NCI-H1092 (cell line): ENCODE measurements around the gene PAOX.
"Not testable (repeated sequence)": the region's sequence is repeated elsewhere in the genome, so short reads cannot be mapped to it uniquely, and the experiment has no call there.

ENCODE experiments used
- DNase-seq: peaks from one replicate; lab custom pipeline; 2025; lab: John Stamatoyannopoulos, UW

The PAOX gene

DNA sequence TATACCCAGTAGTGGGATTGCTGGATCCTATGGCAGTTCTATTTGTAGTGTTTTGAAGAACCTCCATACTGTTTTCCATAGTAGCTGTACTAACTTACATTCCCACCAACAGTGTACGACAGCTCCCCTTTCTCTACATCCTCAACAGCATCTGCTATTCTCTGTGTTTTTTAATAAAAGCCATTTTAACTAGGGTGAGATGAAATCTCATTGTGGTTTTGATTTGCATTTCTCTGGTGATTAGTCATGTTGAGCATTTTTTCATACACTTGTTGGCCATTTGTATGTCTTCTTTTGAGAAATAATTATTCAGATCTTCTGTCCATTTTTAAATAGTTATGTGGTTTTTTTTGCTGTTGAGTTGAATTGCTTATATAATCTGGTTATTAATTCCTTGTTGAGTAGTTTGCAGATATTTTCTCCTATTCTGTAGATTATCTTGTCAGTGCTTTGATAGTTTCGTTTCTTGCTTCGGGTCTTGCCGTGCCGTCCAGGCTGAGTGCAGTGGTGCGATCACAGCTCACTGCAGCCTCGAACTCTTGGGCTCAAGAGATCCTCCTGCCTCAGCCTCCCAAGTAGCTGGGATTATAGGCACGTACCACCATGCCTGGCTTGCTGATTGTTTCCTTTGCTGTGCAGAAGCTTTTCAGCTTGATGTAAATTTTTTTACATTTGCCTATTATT is 26.9 kb downstream of the PAOX start:
- DNase-seq = no peak

DNA sequence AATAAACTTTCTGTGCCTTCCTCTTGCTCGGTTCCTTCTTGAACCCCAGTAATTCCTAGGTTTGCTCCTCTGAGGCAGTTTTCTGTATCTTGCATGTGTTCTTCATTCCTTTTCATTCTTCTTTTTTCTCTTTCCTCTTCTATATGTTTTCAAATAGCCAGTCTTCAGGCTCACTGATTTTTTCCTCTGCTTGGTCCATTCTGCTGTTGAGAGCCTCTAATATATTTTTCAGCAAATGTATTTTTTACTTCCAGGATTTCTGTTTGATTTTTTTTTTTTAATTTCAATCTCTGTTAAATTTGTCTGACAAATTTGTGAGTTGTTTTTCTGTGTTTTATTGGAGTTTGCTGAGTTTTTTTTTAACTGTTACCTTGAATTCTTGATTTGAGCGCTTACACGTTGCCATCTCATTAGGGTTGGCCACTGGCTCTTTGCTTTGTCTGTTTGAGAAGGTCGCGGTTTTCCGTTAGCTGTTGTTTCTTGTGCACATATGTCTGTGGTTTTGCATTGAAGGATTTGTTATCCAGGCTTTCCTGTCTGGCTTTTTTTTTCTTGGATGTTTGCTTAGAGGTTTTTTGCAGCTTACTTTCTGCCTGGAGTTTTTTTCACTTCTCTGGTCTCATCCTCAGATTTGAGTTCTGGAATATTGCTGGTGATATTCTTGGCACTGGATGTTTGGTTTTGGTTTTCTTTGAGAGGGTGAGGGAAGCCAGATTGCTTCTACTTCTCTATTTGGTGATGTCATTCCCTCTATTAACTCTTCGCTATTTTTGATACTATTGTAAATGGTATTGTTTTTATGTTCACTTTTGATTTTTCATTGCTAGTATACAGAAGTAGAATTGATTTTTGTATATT is 32.7 kb downstream of the PAOX start:
- no peak for DNase-seq

DNA sequence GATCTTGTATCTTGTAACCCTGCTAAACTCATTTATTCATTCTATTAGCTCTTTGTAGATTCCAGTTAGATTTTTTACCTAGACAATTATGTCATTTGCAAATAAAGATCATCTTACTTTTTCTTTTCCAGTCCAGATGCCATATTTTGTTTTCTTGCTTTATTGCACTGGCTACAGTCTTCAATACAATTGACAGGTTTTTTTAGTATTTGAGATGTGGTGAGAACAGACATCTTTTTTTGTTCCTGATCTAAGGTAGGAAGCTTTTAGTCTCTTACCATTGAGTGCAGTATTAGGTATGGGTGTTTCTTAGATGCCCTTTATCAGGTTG is 33.3 kb downstream of the PAOX start:
- DNase-seq = no peak

DNA sequence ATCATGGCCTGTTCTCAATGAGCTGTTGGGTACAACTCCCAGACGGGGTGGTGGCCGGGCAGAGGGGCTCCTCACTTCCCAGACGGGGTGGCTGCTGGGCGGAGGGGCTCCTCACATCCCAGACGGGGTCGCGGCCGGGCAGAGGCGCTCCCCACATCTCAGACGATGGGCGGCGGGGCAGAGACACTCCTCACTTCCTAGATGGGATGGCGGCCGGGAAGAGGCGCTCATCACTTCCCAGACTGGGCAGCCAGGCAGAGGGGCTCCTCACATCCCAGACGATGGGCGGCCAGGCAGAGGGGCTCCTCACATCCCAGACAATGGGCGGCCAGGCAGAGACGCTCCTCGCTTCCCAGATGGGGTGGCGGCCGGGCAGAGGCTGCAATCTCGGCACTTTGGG is 35.3 kb downstream of the PAOX start:
- DNase-seq = not testable (repeated sequence)

DNA sequence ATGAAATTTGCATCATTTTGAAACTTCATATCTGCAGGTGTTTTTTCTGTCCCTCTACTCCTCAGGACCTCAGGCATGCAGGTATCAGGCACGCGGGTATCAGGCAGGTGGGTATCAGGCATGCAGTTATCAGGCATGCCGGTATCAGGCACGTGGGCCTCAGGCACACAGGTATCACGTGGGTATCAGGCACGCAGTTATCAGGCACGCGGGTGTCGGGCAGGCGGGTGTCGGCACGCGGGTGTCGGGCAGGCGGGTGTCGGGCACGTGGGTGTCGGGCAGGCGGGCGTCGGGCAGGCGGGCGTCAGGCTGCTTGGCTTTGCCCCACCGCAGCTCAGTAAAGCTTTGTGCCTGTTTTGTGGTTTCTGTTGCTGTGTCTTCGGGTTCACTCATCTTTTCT is 36.7 kb downstream of the PAOX start:
- DNase-seq = no peak

DNA sequence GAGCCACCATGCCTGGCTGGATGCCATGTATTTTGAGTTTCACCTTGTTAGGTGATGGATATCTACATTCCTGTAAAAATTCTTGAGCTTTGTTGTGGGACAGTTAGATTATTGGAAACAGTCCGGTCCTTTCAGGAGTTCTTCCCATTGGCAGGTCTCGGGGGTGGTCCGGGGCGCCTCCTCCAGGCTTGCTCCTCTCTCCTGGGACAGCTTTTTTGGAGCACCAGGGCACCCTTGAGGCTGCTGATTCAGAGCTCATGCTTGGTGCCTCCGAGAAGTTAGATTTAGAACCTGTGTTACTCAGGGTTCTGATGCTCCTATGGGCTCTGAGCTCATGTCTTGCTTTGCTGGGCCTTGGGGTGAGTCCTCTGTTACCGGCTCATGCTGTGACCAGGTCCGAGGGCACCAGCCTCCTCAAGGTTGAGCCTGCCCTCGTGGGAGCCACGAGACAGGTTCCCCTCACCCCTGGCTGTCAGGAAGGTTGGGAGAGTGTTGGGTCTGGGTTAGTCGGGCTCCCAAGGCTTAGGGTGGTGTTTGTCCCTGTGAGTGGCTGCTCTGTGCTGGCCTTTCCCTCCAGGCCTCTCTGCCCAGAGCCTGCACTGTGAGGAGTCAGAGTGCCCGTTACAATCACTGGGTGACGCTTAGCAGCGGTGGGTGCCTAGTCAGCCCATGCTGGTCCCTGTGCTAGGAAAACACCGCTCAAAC is 39.4 kb downstream of the PAOX start:
- no peak for DNase-seq

DNA sequence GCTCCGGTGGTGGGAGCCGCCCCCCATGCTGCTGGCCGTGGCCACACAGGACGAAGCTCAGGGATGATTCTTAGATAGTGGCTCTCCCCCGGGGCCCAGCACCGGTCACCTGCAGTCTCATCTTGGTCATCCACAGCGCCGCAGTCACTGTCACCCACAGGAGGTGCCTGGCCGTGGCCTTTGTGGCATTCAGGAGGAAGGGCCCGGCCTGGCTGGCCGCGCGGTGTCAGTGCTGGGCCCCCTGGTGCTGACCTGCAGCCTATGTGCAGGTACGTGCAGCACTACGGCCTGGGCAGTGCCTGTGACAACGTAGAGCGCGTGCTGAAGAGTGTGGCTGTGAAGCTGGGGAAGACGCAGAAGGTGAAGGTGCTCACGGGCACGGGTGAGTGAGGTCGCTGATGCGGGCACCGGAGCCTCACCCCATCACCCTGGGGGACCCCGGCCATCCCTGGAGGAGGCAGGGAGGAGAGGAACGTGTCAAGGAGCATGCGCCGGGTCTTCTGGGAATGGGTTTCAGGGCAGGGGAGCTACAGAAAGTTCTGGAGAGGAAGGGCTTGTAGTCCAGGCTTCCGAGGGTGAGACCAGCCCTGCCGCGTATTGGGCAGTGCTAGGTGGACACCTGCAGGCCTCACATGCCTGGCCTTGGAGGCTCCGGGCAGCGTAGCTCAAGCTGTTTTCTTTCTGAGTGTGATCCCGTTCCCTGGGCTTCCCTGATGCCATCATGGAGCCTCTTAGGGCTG is 40.3 kb downstream of the PAOX start:
- no peak for DNase-seq

DNA sequence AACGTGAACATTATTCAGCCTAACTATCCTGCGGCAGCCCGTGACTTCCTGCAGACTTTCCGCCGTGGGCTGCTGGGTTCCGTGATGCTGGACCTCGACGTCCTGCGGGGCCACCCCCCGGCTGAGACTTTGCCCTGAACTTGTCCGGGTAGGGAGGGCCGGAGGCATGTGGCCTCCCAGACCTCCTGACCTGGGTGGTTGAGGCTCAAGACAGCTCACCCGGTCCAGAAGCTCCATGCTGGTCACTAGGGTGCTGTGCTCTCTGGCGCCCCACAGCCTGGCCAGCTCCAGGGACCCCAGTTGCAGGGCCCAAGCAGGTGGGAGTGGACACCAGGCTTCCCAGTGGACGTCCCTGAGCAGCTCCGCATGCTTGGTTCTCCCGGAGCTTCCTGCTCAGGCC is 41.0 kb downstream of the PAOX start:
- no peak for DNase-seq

DNA sequence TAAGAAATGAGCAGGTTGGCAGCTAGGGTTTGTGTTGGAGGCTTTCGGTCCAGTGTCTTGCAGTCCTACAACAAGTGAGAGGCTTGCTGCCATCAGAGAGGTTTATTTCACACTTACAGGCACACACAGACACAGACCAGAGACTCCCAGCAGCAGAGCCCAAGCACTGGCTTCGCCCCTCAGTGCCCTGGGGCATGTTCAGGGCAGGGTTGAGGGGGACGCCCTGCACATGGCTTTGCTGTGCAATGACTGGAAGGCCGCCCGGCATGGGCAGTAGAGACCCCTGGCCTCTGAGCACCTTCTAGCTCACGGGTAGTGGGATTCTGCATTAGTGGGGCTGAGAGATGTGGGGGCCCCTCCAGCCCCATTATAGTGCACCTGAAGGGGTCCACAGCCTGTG is 41.5 kb downstream of the PAOX start:
- DNase-seq = no peak

DNA sequence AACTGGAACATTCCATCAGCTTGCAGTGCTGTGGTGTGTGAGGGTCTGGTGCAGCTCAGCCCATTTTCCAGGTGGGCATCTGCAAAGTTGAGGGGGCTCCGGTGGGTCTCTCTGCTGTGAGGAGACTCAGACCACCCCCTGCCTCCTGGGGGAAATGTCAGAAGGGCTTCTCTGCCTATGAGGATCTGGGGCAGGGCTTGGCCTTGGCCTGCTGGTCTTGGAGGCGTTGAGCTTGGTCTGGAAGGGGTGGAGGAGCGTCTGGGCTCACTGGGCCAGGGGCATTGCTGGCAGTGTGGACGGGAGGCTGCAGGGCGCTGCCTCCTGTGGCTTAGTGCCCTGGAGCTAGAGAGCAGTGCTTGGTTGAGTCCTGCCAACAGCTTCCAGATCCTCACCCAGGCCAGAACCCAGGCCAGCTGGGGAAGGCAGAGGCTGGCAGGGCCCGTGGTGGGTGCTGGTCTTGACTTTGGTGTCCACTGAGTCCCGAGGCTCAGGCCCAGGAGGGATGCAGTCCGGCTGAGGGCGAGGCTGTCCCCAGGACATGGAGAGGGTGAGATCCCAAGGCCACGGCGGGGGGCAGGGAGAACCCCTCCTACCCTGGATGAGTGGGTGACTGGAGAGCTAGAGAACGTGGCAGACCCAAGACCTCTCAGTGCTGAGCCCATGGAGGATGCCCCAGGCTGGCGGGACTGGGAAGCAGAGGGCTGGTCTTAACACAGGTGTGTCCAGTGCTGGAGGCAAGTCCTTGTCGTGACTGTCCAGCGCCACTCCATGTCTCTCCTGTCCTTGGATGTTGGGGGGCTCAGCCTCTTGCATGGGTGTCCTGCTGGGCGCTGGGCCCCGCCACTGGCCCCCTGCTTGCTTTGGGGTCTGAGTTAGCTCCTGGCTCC is 42.5 kb downstream of the PAOX start:
- no peak for DNase-seq

DNA sequence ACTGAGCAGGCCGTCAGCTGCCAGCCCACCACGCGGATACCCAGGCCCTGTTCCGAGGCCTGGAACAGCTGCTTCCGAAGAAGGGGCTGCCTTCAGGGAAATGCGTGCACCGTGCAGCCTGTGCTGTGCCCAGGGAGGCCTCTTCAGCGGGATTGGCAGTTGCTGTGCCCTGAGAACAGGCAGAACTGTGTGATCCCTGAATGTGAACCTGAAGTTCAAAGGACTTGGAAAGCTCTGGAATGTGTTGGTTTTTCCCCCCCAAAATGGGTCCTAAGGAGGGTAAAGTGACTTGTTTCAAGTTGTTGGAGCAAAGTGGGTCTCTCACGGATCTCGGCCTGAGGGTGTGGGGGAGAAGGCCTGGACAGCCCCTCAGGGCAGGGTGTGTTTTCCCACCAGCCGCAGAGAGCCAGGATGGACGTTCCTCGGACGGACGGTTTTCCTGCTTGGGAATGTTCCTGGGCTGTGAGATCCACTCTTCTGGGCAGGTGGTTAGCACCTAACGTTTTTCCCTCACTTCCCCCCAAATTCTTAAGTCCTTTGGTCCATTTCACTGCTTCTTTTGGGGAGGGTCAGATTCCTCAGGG is 43.3 kb downstream of the PAOX start:
- no peak for DNase-seq

DNA sequence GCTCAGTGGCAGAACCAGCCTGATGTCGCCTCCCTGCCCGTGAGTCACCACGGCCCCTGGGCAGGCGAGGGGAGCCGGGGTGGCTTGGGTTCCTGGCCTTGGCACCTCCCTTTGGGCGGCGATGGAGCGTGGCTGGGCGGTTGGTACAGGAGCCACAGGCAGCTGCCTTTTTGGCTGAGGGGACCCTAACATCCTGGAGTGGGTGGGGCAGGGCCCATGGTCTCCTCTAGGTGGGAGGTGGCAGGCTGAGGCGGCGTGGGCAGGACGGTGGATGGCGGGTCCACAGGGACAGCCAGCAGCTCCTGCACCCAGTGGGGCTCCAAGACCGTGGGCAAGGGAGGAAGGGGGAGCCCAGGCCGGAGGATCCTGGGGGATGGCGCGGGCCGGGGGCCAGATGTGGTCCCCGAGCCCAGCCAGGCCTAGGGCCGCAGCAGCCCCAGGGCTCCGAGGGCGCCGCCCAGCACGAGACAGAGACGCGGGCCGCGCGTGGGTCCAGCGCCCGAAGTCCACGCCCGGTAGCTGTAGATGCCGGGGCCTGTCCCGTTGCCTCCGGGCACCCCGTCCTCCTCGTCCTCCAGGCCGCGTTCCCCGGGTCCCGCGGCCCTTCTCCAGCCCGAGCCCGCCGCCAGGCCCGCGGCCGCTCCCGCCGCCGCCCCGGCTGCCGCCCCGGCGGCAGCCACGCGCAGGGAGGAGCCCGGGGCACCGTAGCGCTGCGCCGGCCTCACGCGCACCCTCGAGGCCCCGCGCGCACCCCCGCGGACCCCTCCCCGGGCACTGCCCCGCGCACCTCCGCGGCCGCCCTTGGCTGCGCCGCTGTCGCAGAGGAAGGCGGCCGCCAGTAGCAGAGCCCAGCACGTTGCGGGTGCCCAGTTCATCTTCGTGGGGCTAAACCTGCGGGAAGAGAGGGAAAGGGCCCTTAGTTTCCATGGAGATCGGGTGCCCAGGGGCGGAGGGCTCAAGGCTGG is 44.0 kb downstream of the PAOX start:
- no peak for DNase-seq

DNA sequence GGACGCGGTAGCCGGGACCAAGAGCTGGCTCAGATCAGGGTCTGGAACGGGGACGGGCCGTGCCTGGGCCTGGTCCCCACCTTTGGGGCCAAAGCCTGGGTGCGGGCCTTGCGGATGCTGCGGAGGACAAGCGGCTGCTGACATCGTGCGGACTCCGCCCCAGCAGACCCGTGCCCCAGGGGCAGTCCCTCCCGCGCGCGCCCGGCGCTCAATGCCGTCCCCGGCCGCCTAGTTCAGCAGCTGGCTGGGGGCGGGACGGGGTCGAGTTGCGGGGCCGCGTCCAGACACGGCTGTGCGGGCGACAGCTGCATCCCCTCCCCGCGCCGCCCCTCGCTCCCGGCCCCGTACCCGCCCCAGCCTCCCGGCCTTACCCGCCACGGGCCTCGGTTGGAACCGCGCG is 45.0 kb downstream of the PAOX start:
- not testable (repeated sequence) for DNase-seq

DNA sequence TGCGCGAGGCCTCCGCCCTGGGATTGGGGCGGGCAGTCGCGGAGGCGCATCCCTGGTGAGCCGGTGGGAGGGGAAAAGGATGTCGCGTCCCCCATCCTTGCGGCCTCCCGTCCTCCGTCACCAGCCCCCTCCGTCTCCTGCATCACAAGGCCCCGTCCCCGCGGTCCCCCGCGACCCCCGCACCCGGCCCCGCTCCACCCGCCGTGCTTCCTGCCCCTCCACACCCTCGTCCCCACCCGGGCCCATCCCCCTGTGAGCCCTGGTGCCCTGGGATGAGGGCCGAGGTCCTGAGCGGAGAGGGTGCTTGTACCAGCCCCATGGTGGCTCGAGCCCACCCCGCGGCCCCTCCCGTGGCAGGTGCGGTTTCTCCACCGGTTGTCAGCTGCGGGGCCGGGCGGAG is 45.5 kb downstream of the PAOX start, which contains the start of gene SPRN:
Gene SPRN (minus strand): TSS at position 25 of the 400 bp plus-strand sequence. CDS start 944 bp downstream, outside the sequence.
- DNase-seq = not testable (repeated sequence)

DNA sequence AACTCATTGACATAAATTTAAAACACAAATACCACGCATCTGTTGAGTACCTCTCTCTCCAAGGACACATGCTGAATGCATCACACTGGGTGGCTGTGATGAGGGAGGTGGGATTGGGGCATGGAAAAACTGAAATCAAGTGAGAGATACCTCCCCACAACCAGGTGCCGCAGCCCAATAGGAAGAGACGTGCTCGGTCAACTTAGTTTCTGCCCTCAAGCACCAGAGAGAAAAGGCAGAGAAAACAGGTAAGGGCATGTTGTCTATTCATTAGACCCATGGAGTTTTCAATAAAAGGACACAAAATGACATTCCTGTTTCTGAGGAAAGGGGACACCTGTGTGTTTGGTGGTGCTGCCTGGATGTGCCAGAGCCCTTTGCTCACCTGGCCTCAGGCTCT is 50.5 kb downstream of the PAOX start:
- DNase-seq = not testable (repeated sequence)

DNA sequence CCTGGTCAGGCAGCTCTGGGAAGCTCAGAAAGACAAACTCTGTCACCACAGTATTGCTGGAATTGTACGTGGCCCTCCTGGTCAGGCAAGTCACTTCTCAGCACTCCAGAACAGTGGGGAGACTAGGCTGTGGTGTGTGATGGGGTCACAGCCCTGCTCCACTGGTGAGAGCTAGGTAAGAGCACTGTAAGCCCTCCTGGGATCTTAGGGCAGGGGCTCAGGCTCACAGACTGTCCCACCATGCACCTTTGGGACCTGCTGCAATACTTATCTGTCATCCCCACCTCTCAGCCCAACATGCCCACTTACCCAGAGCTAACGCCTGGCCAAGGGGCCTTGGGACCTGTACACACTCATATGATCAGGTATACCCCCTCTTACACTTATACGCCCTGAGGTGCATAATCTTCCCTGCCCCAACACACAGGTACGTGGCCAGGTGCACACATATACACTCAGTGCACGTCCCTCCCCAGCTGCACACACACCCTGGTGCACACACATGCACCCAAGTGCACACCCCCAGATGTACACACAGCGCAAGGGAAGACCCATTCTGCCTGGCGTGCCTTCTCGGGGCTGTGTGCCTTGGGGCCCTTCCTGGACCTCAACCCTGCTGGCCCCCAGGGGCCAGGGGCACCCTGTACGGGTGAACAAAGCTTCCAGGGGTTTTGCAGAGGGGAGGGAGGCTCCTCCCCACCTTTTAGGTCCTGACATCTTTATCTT is 53.0 kb downstream of the PAOX start:
- DNase-seq = not testable (repeated sequence)

DNA sequence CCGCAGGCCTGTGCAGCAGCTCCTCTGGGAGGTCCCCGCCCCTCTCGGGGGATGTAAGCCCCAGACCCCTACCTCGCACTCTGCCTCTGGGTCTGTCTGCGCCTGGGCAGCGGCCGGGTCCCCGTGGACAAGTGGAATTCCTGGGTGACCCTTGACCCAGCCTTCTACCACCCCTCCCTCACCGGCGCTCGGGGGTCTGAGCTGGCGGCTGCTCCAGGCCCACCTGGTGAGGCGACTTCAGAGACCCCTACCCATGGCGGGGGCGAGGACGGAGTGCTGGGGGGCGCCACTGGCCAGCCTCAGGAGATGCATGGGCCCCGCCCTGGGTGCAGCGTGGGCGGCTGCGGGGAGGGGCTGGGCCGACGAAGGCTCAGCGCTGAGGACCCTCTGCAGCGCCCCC is 53.7 kb downstream of the PAOX start:
- not testable (repeated sequence) for DNase-seq

DNA sequence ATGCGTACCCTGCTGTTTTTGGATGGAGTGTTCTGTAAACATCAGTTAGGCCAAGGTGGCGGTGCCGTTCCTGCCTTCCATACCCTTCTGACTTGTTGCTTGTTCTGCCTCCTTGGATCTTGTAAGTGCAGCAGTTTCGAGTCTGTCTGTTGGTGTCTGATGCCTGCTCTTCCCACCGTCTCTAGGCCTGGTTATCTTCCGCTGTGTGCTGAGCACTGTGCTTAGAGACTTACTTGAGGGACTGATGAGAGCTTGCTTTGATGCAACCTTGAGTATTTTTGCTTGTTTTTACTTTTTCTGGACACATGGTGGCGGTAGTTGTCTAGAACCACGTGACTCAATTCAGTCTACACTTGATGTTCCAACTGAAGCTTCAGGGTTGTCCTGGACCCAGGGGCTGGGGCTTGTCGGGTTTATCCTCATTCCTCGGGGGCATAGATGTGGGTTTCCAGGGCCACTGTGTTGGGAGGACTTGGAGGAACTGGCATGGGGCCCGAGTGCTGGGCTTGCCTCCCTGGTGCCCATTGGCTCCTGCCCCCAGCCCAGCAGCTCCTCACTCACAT is 59.7 kb downstream of the PAOX start:
- no peak for DNase-seq
